Skeletal muscle satellite cell (primary cell): Measurements from ENCODE around the gene CDH12.
"Not testable (repeated sequence)": the region's sequence is repeated elsewhere in the genome, so short reads cannot be mapped to it uniquely, and the experiment has no call there.

Source experiments
- H3K27me3 ChIP-seq: 2 replicates; pipeline ENCODE4 v1.7.0; 2013; ENCODE audit warnings: low read length; ENCODE audit not compliant: control insufficient read depth, insufficient read depth
- H3K36me3 ChIP-seq: 2 replicates; pipeline ENCODE4 v1.7.0; 2013; ENCODE audit warnings: mild to moderate bottlenecking, control low read depth, low read length; ENCODE audit not compliant: insufficient read depth
- H3K4me1 ChIP-seq: 2 replicates; pipeline ENCODE4 v1.7.0; 2013; ENCODE audit warnings: low read length; ENCODE audit not compliant: control insufficient read depth, insufficient read depth
- H3K4me2 ChIP-seq: 2 replicates; pipeline ENCODE4 v1.7.0; 2013; ENCODE audit warnings: mild to moderate bottlenecking, low read length
- H3K4me3 ChIP-seq: 2 replicates; pipeline ENCODE4 v1.7.0; 2013; ENCODE audit warnings: low read length
- H3K9ac ChIP-seq: 2 replicates; pipeline ENCODE4 v1.7.0; 2013; ENCODE audit warnings: mild to moderate bottlenecking, low read depth, low read length, moderate library complexity
- H3K9me3 ChIP-seq: replicated peaks from 2 replicates; pipeline ENCODE4 v1.7.0; 2013; ENCODE audit warnings: mild to moderate bottlenecking, control low read depth, low read length

CDH12 gene

GRCh38 chr5:22212254-22212991, 640.7 kb downstream of the CDH12 start:
- H3K9me3 ChIP-seq, H3K4me1 ChIP-seq, H3K4me2 ChIP-seq, H3K9ac ChIP-seq, H3K36me3 ChIP-seq, H3K4me3 ChIP-seq, H3K27me3 ChIP-seq: not testable (repeated sequence)

- not testable (repeated sequence) for H3K27me3 ChIP-seq, H3K4me2 ChIP-seq, H3K4me3 ChIP-seq, H3K9ac ChIP-seq, H3K4me1 ChIP-seq, H3K36me3 ChIP-seq, H3K9me3 ChIP-seq
These were observed 644.7 kb downstream of the CDH12 start for GRCh38 chr5:22208463-22208862.

- H3K9ac ChIP-seq, H3K4me3 ChIP-seq, H3K27me3 ChIP-seq, H3K9me3 ChIP-seq, H3K36me3 ChIP-seq, H3K4me2 ChIP-seq, H3K4me1 ChIP-seq: not testable (repeated sequence)
These were observed 664.5 kb downstream of the CDH12 start for GRCh38 chr5:22188651-22189050.

GRCh38 chr5:22187632-22188228, 665.4 kb downstream of the CDH12 start:
- not testable (repeated sequence) for H3K4me2 ChIP-seq, H3K4me1 ChIP-seq, H3K36me3 ChIP-seq, H3K4me3 ChIP-seq, H3K27me3 ChIP-seq, H3K9ac ChIP-seq, H3K9me3 ChIP-seq

- H3K4me3 ChIP-seq, H3K36me3 ChIP-seq, H3K4me1 ChIP-seq, H3K4me2 ChIP-seq, H3K27me3 ChIP-seq, H3K9me3 ChIP-seq, H3K9ac ChIP-seq: not testable (repeated sequence)
These were observed 683.9 kb downstream of the CDH12 start for GRCh38 chr5:22169226-22169625.

GRCh38 chr5:22168704-22169103, 684.4 kb downstream of the CDH12 start:
- H3K27me3 ChIP-seq, H3K4me3 ChIP-seq, H3K4me1 ChIP-seq, H3K9me3 ChIP-seq, H3K4me2 ChIP-seq, H3K9ac ChIP-seq, H3K36me3 ChIP-seq: not testable (repeated sequence)

GRCh38 chr5:22165931-22166330, 687.2 kb downstream of the CDH12 start:
- H3K4me2 ChIP-seq, H3K9ac ChIP-seq, H3K36me3 ChIP-seq, H3K9me3 ChIP-seq, H3K4me1 ChIP-seq, H3K27me3 ChIP-seq, H3K4me3 ChIP-seq: not testable (repeated sequence)

GRCh38 chr5:22164910-22165748, 688.0 kb downstream of the CDH12 start:
- H3K9ac ChIP-seq, H3K36me3 ChIP-seq, H3K9me3 ChIP-seq, H3K4me3 ChIP-seq, H3K4me1 ChIP-seq, H3K4me2 ChIP-seq, H3K27me3 ChIP-seq: not testable (repeated sequence)

GRCh38 chr5:22156953-22157352, 696.2 kb downstream of the CDH12 start:
- H3K4me1 ChIP-seq, H3K9me3 ChIP-seq, H3K4me2 ChIP-seq, H3K4me3 ChIP-seq, H3K27me3 ChIP-seq, H3K36me3 ChIP-seq, H3K9ac ChIP-seq: not testable (repeated sequence)

- not testable (repeated sequence) for H3K4me1 ChIP-seq, H3K4me3 ChIP-seq, H3K9me3 ChIP-seq, H3K9ac ChIP-seq, H3K4me2 ChIP-seq, H3K27me3 ChIP-seq, H3K36me3 ChIP-seq
These were observed 698.4 kb downstream of the CDH12 start for GRCh38 chr5:22154779-22155178.

- H3K9me3 ChIP-seq, H3K27me3 ChIP-seq: not testable (repeated sequence)
These were observed 701.3 kb downstream of the CDH12 start for GRCh38 chr5:22151801-22152200.

GRCh38 chr5:22140418-22140817, 712.7 kb downstream of the CDH12 start:
- H3K4me2 ChIP-seq, H3K4me3 ChIP-seq, H3K27me3 ChIP-seq, H3K9me3 ChIP-seq, H3K36me3 ChIP-seq, H3K4me1 ChIP-seq, H3K9ac ChIP-seq: not testable (repeated sequence)

More at GRCh38 chr5:22151801-22152200, 701.3 kb downstream of the CDH12 start:
- H3K4me3 ChIP-seq, H3K4me2 ChIP-seq, H3K4me1 ChIP-seq, H3K9ac ChIP-seq, H3K36me3 ChIP-seq: not testable (repeated sequence)
